Spinal cord (tissue), 10 donors: Measurements from ENCODE around the gene EWSR1. TPM values are rescaled to one million over a fixed set of nuclear protein-coding genes. Genes with fewer than 3 reads are reported as not detected.
"Not testable (repeated sequence)": the region's sequence is repeated elsewhere in the genome, so short reads cannot be mapped to it uniquely, and the experiment has no call there.

ENCODE experiments used
- DNase-seq, 6 donors: peaks; one replicate each; pipeline versions ENCODE4 v3.0.0 to v3.0.0-alpha.2; 2013 to 2015; ENCODE audit warnings: low spot score in 6 of 6, low read depth in 4 of 6
- H3K27ac ChIP-seq: one replicate; pipeline ENCODE4 v1.5.1; 2013; ENCODE audit warnings: low read depth, low read length, control low read depth
- H3K27me3 ChIP-seq: one replicate; pipeline ENCODE4 v1.6.1; 2013; ENCODE audit warnings: low read length; ENCODE audit not compliant: control insufficient read depth, insufficient read depth
- H3K36me3 ChIP-seq: one replicate; pipeline ENCODE4 v1.6.1; 2013; ENCODE audit warnings: low read length; ENCODE audit not compliant: control insufficient read depth, insufficient read depth
- H3K4me1 ChIP-seq: one replicate; pipeline ENCODE4 v1.6.1; 2013; ENCODE audit warnings: low read length; ENCODE audit not compliant: control insufficient read depth, insufficient read depth
- H3K4me3 ChIP-seq: one replicate; pipeline ENCODE4 v1.5.1; 2013; ENCODE audit warnings: low read depth, low read length, control low read depth
- H3K9me3 ChIP-seq: one replicate; pipeline ENCODE4 v1.6.1; 2013; ENCODE audit warnings: low read length; ENCODE audit not compliant: control insufficient read depth, insufficient read depth
- WGBS: methylation state at CpG from one replicate; pipeline ENCODE4 v1.1.5; 2013; ENCODE audit warnings: missing lambda C conversion rate; ENCODE audit not compliant: insufficient coverage; 5-methylcytosine and 5-hydroxymethylcytosine counted together
- polyA plus RNA-seq, 2 donors: library from polyadenylated mRNA; unstranded; fragments of 120-200 nt; gene quantifications; one replicate each; pipeline ENCODE4 v1.2.1, GENCODE V29; 2013; ENCODE audit not compliant: insufficient read length in 2 of 2
- total RNA-seq, 2 donors: library from RNA; depleted of rRNA in 1 of 2; stranded (reverse); fragments of 120-200 nt in 1 of 2; fragments of >200 nt in 1 of 2; gene quantifications; one replicate each; pipeline versions ENCODE4 v1.2.3 to v1.2.4, GENCODE V29; 2013 to 2014
- donor health status: healthy.

The EWSR1 gene
- total and polyA plus RNA-seq, 4 donors, result 114 to 316 (median 248) TPM

GRCh38 chr22:29341056-29341848 lies 73.2 kb downstream of the EWSR1 start:
- Histone ChIP-seq H3K27me3 (no peaks in the 10 kb centered on the region), H3K9me3 (no peaks in the 10 kb centered on the region), H3K27ac (no peak overlapping the region), H3K4me1 (peaks cover 43% of the 10 kb centered on the region), H3K4me3 (no peak overlapping the region), H3K36me3 (peaks cover 79% of the 10 kb centered on the region)
- 98% methylated on average over 19 of the region's 25 CpGs for WGBS
- DNase-seq, result no peak

- H3K4me3 ChIP-seq, result no peak overlapping the region
- H3K27me3 ChIP-seq, result no peaks in the 10 kb centered on the region
- H3K4me1 ChIP-seq, result peaks cover 48% of the 10 kb centered on the region
- no peaks in the 10 kb centered on the region for H3K9me3 ChIP-seq
- H3K27ac ChIP-seq, result no peak overlapping the region
- H3K36me3 ChIP-seq, result peaks cover 79% of the 10 kb centered on the region
- no peak for DNase-seq
- WGBS, result 94% methylated on average over 2 of the region's 2 CpGs
Measured at GRCh38 chr22:29341849-29342127, 73.7 kb downstream of the EWSR1 start.

- DNase-seq, result no peak
- Histone ChIP-seq H3K4me1 (peaks cover 51% of the 10 kb centered on the region), H3K36me3 (peaks cover 78% of the 10 kb centered on the region), H3K27me3 (no peaks in the 10 kb centered on the region), H3K4me3 (no peak overlapping the region), H3K27ac (no peak overlapping the region), H3K9me3 (no peaks in the 10 kb centered on the region)
- WGBS, result 95% methylated on average over 6 of the region's 6 CpGs
Measured at GRCh38 chr22:29342177-29342576, 74.1 kb downstream of the EWSR1 start.

- Histone ChIP-seq H3K4me1 (peaks cover 46% of the 10 kb centered on the region), H3K4me3 (no peak overlapping the region), H3K36me3 (peaks cover 75% of the 10 kb centered on the region), H3K9me3 (no peaks in the 10 kb centered on the region), H3K27ac (peak overlapping the region; percentile 47), H3K27me3 (no peaks in the 10 kb centered on the region)
- no peak for DNase-seq
- WGBS, result 86% methylated on average over 10 of the region's 10 CpGs
Measured at GRCh38 chr22:29342577-29343312, 74.7 kb downstream of the EWSR1 start.

GRCh38 chr22:29343313-29343805 lies 75.3 kb downstream of the EWSR1 start:
- Histone ChIP-seq H3K9me3 (no peaks in the 10 kb centered on the region), H3K4me3 (no peak overlapping the region), H3K4me1 (peaks cover 45% of the 10 kb centered on the region), H3K27me3 (no peaks in the 10 kb centered on the region), H3K36me3 (peaks cover 71% of the 10 kb centered on the region), H3K27ac (peak overlapping the region; percentile 47)
- WGBS, result 37% methylated on average over 4 of the region's 7 CpGs
- peak in 2 of 6 donors; percentile 47 for DNase-seq

- peaks cover 45% of the 10 kb centered on the region for H3K4me1 ChIP-seq
- no peak overlapping the region for H3K27ac ChIP-seq
- H3K36me3 ChIP-seq, result peaks cover 69% of the 10 kb centered on the region
- H3K9me3 ChIP-seq, result no peaks in the 10 kb centered on the region
- 5% methylated on average over 4 of the region's 5 CpGs for WGBS
- H3K4me3 ChIP-seq, result no peak overlapping the region
- DNase-seq, result peak in 5 of 6 donors; percentile 24 to 88 (median 58)
- H3K27me3 ChIP-seq, result no peaks in the 10 kb centered on the region
Measured at GRCh38 chr22:29344137-29344536, 76.1 kb downstream of the EWSR1 start.

GRCh38 chr22:29344889-29345288 lies 76.8 kb downstream of the EWSR1 start:
- peaks cover 45% of the 10 kb centered on the region for H3K4me1 ChIP-seq
- not testable (repeated sequence) for H3K27me3 ChIP-seq, H3K9me3 ChIP-seq, H3K27ac ChIP-seq, H3K4me3 ChIP-seq, DNase-seq
- H3K36me3 ChIP-seq, result peaks cover 69% of the 10 kb centered on the region
- WGBS, result 100% methylated on average over 1 of the region's 5 CpGs

- DNase-seq, result peak in 1 of 6 donors; percentile 57
- Histone ChIP-seq H3K27me3 (no peaks in the 10 kb centered on the region), H3K27ac (peak overlapping the region; percentile 86), H3K4me3 (no peak overlapping the region), H3K36me3 (peaks cover 69% of the 10 kb centered on the region), H3K9me3 (no peaks in the 10 kb centered on the region), H3K4me1 (peaks cover 45% of the 10 kb centered on the region)
Measured at GRCh38 chr22:29345932-29346331, 77.9 kb downstream of the EWSR1 start.

- no peaks in the 10 kb centered on the region for H3K27me3 ChIP-seq
- no CpG with 5 or more reads among the region's 4 CpGs for WGBS
- peak in 4 of 6 donors; percentile 53 to 94 (median 64) for DNase-seq
- no peaks in the 10 kb centered on the region for H3K9me3 ChIP-seq
- peaks cover 45% of the 10 kb centered on the region for H3K4me1 ChIP-seq
- peaks cover 69% of the 10 kb centered on the region for H3K36me3 ChIP-seq
- peak overlapping the region; percentile 86 for H3K27ac ChIP-seq
- H3K4me3 ChIP-seq, result no peak overlapping the region
Measured at GRCh38 chr22:29346659-29347058, 78.6 kb downstream of the EWSR1 start.
